ENCODE data around the gene FBXW2. TPM values are rescaled to one million over a fixed set of nuclear protein-coding genes. Genes with fewer than 3 reads are reported as not detected.

The FBXW2 gene
- total RNA-seq, 1 experiment from 2014 or later, result 46.0 TPM

DNA sequence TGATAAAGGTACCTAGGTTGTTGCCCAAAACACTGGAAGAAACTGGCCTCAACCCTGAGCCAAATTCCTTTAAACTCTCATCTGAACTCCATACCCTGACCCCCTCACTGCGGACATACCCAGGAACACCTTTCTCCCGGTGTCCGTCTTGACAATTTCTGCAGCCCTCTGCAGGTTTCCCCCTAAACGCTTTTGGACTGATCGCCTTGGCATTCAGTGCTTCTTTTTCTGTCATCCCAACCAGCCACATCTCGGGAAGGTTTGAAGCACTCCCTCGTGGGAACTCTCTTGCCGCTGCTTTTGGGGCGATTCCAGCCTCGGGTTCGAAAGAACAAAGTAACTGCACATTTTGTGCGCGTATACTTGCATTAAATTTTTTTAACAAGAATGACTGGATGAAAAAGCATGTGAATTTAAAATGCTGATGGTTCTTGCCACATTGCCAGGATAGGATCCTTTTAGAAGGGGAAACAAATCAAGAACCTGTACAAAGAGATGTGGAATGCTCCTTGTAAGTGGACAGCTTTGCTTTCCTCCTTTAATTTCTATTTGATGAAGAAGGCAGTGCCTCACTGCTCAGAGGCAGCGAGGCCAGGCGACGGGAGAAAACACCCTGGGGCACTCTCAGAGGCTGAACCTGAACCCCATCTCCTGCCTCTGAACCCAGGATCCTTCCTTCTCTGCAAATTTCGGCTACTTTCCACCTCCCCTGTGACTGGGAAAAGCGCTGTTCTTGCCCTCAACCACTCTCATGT, 48.9 kb upstream of the FBXW2 start:
- Histone ChIP-seq H3K4me1 (ENCODE audit: control insufficient read depth, insufficient read depth, low read length) (peaks cover 8% of the 10 kb centered on the region; the same call in 1 of the 2 replicates), H3K9me3 (ENCODE audit: control insufficient read depth, insufficient read depth, low read depth, low read length) (no peaks in the 10 kb centered on the region), H3K27ac (ENCODE audit: low read length) (peak overlapping the region; percentile 94), H3K4me3 (ENCODE audit: low read depth in 2 of 2, low read length in 2 of 2) (peak overlapping the region; percentile 84 to 95), H3K36me3 (ENCODE audit: control insufficient read depth, insufficient read depth, low read length) (peaks cover 3% of the 10 kb centered on the region; the same call in 1 of the 2 replicates), H3K27me3 (ENCODE audit: control insufficient read depth, insufficient read depth, low read length) (no peaks in the 10 kb centered on the region)
- in situ Hi-C loops (cut with HindIII; ENCODE audit: low pct_unique_long_range_greater_than_20kb, low sequenced_read_pairs), result no loop called here
- POLR2A ChIA-PET, result interaction anchor here (0.6 kb wide), 1 partner anchor 230 kb away, joined by 3 read pairs; no protein-coding TSS in a partner anchor
- intact Hi-C loops (cut with micrococcal nuclease; ENCODE audit: unreplicated experiment), result no loop called here
- BruUV-seq (replicated peaks), result TSS peak; percentile 80
- CTCF ChIA-PET, result no interaction called here
- DNase-seq (ENCODE audit: low read depth, low spot score) (no peak), ATAC-seq (peak; percentile 4; the same call in 1 of the 2 replicates)
- TF ChIP-seq, protein P1, sequence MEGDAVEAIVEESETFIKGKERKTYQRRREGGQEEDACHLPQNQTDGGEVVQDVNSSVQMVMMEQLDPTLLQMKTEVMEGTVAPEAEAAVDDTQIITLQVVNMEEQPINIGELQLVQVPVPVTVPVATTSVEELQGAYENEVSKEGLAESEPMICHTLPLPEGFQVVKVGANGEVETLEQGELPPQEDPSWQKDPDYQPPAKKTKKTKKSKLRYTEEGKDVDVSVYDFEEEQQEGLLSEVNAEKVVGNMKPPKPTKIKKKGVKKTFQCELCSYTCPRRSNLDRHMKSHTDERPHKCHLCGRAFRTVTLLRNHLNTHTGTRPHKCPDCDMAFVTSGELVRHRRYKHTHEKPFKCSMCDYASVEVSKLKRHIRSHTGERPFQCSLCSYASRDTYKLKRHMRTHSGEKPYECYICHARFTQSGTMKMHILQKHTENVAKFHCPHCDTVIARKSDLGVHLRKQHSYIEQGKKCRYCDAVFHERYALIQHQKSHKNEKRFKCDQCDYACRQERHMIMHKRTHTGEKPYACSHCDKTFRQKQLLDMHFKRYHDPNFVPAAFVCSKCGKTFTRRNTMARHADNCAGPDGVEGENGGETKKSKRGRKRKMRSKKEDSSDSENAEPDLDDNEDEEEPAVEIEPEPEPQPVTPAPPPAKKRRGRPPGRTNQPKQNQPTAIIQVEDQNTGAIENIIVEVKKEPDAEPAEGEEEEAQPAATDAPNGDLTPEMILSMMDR (IDR thresholded peaks at IDR 0.05), result no peak
- TF ChIP-seq POLR2AphosphoS5 (IDR thresholded peaks at IDR 0.05; ENCODE audit: low read depth, low read length) (no peak), SIN3A (IDR thresholded peaks at IDR 0.05; ENCODE audit: borderline replicate concordance, insufficient read depth, low read depth, low read length) (no peak), TCF7L2 (IDR thresholded peaks at IDR 0.05; ENCODE audit: low read depth, low read length) (no peak)
- TF ChIP-seq, protein P2, sequence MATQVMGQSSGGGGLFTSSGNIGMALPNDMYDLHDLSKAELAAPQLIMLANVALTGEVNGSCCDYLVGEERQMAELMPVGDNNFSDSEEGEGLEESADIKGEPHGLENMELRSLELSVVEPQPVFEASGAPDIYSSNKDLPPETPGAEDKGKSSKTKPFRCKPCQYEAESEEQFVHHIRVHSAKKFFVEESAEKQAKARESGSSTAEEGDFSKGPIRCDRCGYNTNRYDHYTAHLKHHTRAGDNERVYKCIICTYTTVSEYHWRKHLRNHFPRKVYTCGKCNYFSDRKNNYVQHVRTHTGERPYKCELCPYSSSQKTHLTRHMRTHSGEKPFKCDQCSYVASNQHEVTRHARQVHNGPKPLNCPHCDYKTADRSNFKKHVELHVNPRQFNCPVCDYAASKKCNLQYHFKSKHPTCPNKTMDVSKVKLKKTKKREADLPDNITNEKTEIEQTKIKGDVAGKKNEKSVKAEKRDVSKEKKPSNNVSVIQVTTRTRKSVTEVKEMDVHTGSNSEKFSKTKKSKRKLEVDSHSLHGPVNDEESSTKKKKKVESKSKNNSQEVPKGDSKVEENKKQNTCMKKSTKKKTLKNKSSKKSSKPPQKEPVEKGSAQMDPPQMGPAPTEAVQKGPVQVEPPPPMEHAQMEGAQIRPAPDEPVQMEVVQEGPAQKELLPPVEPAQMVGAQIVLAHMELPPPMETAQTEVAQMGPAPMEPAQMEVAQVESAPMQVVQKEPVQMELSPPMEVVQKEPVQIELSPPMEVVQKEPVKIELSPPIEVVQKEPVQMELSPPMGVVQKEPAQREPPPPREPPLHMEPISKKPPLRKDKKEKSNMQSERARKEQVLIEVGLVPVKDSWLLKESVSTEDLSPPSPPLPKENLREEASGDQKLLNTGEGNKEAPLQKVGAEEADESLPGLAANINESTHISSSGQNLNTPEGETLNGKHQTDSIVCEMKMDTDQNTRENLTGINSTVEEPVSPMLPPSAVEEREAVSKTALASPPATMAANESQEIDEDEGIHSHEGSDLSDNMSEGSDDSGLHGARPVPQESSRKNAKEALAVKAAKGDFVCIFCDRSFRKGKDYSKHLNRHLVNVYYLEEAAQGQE (IDR thresholded peaks at IDR 0.05; ENCODE audit: insufficient read depth in 1 of 2, low read depth in 2 of 2, low read length in 1 of 2), result no peak

DNA sequence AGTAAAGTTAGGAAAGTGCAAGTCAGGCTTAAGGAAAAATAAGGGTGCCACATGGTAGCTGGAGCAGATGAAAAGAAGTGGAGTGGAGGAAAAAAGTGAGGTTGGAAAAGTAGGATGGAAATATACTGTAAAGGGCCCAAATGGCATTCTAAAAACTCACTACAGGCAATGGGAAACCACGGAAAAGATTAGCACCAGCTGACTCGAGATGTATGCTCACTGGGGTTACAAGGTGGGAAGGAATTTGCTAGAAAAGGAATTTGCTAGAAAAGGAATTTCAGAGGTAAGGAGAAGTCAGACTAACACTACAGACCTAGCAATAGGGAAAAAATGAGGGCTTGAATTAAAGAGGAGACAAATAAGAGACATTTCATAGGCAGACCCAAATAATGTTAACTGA, 45.9 kb upstream of the FBXW2 start:
- POLR2A ChIA-PET, result no interaction called here
- Histone ChIP-seq H3K4me3 (ENCODE audit: low read depth in 2 of 2, low read length in 2 of 2) (no peak overlapping the region), H3K4me1 (ENCODE audit: control insufficient read depth, insufficient read depth, low read length) (peaks cover 8% of the 10 kb centered on the region; the same call in 1 of the 2 replicates), H3K27ac (ENCODE audit: low read length) (no peak overlapping the region), H3K9me3 (ENCODE audit: control insufficient read depth, insufficient read depth, low read depth, low read length) (no peaks in the 10 kb centered on the region), H3K27me3 (ENCODE audit: control insufficient read depth, insufficient read depth, low read length) (no peaks in the 10 kb centered on the region), H3K36me3 (ENCODE audit: control insufficient read depth, insufficient read depth, low read length) (peaks cover 6% of the 10 kb centered on the region)
- in situ Hi-C loops (cut with HindIII; ENCODE audit: low pct_unique_long_range_greater_than_20kb, low sequenced_read_pairs), result no loop called here
- no peak for ATAC-seq
- CTCF ChIA-PET, result no interaction called here
- BruUV-seq (replicated peaks), result TSS peak; percentile 22
- DNase-seq (ENCODE audit: low read depth, low spot score), result no peak
- TF ChIP-seq POLR2AphosphoS5 (IDR thresholded peaks at IDR 0.05; ENCODE audit: low read depth, low read length) (no peak), SIN3A (IDR thresholded peaks at IDR 0.05; ENCODE audit: borderline replicate concordance, insufficient read depth, low read depth, low read length) (no peak), TCF7L2 (IDR thresholded peaks at IDR 0.05; ENCODE audit: low read depth, low read length) (no peak)
- TF ChIP-seq, protein P2 (IDR thresholded peaks at IDR 0.05; ENCODE audit: insufficient read depth in 1 of 2, low read depth in 2 of 2, low read length in 1 of 2), result no peak
- TF ChIP-seq, protein P1 (IDR thresholded peaks at IDR 0.05), result no peak
- intact Hi-C loops (cut with micrococcal nuclease; ENCODE audit: unreplicated experiment), result no loop called here
